Astrocyte of the hippocampus (primary cell): ENCODE data around the gene POU6F2.

Experiments used
- DNase-seq: peaks from one replicate; pipeline ENCODE4 v3.0.0; 2011; ENCODE audit warnings: low read depth, low spot score

Gene POU6F2

DNA sequence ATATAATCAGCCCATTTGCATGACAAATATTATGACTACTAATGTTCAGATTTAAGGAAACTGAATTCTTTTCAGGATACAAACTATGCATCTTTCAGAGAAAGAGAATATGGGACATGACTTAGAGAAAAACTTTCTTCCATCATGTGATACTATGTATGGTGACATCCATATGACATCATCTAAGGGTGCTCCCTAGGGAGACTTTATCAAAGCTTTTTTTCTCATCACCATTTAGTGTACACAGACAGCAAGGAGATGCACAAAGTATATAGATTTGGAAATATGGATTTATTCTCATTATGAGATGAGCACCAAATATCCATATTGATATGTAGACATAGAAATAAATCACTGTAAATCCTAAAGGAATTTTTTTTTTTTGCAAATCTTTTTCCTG, 424.3 kb downstream of the POU6F2 start:
- DNase-seq, result no peak

DNA sequence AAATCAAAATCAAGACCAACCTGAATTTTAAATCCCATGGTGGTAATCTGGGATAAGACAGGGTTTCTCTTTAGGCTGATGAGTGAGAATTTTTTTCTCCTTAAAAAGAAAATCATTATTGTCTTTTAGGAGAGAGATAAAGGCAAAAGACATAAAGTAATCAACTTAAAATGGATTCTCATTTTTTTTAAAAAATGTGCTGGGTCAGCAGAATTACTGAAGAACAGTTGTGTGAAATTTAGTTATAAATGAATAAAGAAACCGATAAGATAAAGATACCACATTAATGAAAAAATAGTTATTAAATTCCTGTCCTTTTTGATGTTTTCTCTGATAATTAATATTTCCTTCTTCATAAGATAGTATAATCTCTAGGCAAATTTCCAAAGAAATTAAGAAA, 427.2 kb downstream of the POU6F2 start:
- no peak for DNase-seq

DNA sequence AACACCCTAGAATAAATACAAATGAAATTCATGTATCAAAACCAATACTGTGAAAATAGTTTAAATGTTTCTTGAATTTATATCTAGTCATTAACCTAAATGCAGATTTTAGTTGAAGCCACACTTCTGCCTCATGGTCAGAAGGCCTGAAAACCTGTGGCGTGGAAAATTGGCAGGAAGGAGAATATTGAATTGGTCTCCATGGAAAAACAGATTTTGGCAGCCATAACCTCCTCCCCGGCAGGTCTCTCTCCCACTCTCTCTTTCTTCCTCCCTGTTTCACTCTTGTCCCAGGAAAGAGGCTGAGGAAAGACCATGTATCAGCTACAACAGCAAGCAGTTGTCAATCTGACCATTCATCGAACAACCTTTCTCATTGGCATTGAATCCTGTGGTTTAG, 427.9 kb downstream of the POU6F2 start:
- no peak for DNase-seq

DNA sequence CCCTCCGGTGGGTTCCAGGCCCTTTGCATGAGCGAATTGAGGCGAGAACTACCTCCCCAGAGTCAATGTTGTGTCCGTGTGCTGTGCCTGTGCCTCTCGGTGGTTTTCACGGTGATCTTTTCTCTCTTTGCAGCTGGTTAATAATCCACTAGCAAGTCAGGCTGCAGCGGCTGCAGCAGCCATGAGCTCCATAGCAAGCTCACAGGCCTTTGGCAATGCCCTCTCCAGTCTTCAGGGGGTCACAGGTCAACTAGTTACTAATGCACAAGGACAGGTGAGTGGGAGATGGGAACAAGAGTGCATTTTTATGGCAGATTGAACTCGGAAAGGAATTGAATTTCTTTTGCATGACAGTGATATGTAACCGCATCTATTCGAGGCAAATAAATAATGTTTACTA, 428.8 kb downstream of the POU6F2 start:
- no peak for DNase-seq

DNA sequence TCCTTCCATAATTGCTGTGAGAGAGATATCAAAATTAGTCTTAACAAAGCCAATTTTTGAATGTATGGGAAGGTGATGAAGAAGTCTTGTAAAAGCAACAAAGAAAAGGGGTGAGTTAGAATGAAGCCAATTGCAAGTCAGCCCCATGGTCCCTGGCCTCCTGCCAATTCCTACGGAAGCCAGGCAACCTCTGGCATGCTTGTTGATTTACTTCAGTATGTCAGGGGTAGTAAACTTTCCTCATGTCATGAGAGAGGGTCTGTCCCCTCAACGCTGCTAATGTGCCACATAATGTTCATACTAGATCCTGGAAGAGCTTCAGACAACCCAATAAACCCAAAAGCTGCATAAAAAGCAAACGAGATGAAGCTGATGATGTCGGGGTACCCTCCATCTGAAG, 429.4 kb downstream of the POU6F2 start:
- DNase-seq, result peak; percentile 26

DNA sequence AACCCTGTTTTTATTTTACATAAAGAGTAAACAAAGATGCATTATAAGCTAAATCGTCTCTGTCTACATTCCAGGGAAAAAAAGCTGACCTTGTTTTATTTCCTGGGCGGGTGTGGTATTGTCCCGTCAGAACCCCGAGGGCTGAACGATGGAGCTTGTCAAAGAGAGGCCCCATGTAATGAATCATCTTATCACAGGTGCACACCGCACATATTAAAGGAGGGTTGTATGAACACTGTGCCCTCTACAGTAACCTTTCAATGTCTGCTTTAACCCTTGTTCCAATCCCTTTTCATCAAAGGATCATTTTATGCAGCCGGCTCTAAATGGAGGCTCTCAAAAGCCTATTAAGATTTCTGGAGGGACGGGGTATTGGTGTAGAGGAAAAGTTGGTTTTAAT, 430.0 kb downstream of the POU6F2 start:
- DNase-seq, result no peak

DNA sequence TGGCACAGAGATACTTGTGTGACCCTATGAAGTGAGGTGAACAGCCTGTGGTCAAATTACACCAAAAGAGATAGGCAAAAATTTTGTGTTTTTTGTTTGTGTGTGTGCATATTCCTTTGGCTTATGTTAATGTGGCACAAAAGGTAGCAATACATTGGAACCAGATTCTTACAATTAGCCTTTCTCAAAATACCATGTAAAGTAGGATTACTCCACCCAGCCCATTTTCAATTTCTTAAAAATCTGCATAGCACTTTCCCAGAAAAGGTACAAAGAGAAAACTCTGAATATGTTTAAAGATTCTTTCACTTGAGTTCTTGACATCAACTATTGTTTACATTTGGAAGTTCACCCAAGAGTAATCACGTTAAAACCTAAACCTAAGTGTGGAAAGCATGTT, 431.2 kb downstream of the POU6F2 start:
- no peak for DNase-seq

DNA sequence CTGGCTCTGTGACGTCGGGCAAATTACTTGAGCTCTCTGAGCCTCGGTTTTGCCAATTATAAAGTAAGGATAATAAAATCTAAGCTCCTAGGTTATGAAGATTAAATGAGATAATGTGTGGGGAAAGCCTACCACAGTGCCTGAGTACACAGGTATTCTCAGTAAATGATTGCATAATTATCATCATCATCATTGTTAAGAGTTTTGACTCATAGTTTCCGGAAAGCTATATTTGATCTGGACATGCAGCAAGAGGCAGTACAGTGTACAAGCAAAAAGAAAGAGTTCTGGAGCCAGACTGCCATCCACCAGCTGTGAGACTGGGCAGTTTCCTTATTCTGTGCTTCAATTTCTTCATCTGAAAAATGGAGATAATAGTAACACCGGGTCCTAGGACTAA, 432.9 kb downstream of the POU6F2 start:
- no peak for DNase-seq

DNA sequence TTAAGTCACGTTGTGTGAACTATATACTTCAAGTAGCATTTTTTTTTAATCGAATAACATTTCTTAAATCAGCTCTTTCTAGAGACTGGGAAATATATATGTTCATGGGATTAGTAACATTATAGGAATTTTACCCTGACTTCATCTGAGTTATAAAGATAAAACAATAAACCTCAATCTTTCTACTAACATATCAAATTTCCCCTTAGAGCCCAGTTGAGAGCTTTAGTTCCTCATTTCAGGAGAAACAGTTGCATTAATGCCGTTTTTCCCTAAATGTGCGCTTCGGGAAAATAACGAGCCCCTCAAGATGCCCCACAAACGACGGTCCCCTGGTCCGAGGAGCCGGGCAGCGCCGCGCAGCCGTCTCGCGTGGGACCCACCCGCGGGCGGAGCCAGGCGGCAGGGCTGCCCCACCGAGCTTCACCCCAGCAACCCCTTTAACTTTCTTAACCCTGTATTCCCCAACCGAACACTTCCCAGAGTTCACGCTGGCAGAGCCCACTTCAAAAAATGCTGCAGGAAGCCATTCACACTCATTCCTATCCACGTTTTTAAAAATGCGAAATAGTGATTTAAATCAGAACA, 436.0 kb downstream of the POU6F2 start:
- no peak for DNase-seq

DNA sequence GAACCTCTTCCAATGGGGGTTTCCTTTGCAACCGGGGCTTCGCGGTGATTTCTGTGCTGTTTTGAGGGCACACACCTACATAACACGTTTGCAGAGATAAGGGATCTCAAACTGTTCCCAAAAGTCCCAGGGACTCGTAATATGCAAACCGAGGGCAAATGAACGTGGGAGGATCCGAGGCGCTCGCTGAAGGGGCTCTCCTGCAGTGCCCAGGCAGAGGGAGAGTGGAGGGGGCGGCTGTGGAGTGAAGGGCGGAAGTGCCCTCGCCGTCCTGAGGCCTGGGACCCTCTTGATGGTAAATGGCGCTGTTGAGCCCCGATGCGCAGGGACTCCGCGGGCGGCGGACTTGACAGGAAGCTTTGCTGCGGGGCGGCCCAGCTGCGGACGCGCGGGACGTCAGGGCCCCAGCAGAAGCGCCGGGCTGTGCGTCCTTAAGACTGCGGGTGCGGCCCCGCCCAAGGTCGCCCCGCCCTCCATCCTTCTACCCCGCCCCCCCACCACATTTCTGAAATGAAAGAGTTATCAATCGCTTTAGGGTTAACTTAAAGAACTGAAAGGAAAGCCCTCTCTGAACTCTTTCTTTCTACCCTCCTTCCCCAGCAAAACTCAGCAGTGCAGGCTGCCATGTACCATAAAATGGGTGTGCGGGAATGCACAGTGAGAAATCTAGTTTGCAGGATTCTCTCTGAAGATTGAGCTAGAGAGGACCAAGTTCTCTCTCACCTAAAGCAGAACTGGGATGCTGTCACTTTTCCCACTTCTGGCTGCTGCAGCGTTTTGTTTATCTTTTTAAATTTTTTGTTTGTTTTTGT, 436.7 kb downstream of the POU6F2 start:
- DNase-seq, result peak; percentile 66

DNA sequence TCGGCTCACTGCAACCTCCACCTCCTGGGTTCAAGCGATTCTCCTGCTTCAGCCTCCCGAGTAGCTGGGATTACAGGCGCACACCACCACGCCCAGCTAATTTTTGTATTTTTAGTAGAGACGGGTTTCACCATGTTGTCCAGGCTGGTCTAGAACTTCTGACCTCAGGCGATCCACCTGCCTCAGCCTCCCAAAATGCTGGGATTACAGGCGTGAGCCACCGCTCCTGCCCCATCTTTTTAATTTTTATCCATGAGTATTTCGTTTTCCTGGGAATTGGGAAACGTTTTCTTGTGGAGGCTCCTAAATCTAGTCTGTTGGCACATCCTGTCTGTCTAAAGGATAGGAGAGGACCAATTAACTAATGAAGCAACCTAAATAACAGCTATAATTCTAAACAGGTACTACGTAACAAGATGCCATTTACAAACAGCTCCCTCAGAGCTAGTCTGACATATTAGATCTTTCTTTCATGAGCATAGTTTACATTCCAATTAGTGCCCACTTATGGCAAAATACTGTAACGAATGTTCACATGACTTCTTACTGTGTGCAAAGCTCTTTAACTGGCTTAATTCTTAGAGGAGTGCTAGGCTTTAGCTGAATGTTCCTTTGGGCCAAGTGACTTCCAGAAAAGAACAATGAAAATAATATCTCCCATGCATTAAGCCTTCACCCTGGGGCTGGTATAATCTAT, 437.5 kb downstream of the POU6F2 start:
- DNase-seq, result no peak

DNA sequence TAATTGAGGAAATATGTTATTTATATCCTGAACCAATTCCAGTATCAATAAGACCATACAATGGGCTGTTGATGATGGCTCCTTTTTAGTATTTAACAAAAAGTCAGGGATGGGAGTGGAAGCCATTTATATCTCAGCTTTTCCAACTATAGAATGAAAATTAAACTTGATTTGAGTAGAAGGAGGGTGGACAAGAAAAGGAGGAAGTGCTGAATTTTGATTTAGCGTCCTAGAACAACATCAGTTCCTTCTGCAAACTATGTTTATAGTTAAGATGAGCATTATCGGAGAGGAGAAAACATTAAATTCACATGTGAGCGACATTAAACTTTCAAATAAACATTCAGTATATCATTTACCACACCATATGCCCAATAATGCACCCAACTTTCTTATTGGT, 439.2 kb downstream of the POU6F2 start:
- no peak for DNase-seq

DNA sequence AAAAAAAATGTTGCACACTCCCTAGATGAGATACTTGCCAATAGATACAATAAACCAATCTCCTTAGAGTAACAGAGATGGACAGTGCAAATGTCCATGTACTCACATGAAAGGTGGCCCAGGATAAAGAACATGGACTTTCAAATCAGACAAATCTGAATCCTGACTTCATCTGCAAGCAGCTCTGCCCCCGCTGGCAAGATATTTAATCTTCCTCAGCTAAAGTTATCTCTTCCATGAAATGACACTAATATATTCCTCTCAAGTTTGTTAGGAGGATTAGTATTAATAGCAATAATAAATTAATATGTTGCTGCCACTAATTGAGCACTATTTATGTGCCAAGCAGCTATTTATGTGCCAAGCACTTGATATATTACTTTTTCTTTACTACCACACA, 439.9 kb downstream of the POU6F2 start:
- no peak for DNase-seq

DNA sequence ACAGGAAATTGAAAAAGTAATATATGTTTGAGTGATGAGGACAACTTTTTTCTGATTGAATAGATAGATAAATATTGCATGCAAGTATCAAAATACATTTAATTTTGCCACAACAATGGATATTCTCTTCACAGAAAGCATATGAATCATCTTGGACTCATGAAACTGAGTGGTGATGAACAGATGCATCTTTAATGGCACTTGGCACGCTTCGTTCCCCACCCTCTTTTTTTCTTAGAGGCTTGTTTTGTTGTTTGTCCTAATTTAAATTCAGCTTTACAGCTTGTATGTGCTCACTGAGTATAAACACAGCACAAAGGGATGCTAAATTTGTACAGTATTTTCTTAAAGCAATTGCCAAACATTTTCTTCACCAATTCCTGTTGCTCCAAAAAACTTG, 443.5 kb downstream of the POU6F2 start:
- no peak for DNase-seq

DNA sequence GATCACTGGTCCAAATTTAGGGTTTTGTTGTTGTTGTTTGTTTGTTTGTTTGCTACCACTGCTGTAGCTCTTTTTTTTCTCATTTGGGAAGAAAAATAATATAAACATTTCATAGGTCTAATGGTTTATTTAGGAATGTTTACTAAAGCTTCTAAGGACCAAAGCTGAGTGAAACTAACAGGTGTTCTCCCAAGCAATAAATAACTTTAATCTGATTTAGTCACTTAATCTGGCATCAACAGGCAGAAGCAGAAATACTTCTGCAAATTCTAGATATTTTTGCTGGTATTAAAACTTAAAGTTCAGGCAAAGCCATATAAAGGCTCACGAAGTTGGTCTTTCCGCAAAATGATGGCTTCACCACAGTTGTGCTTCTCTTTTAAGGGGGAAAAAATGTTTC, 444.0 kb downstream of the POU6F2 start:
- no peak for DNase-seq

DNA sequence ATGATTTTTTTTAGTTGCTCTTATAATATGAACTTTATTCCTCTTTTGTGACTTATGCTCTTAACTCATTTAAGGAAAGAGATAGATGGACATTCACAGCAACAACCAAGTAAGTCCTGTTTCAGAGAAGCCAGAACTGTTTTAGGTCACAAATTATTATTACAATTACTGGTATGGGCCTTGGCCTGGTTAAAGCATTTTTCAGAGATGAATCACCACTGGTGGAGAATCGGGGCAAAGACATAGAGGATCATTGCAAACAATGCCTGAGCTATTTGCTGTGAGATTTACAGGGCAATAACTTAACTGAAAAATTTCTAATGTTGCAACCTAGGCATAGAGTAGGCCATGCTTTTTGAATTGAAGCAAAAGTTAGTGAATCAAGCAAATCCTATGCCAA, 450.5 kb downstream of the POU6F2 start:
- peak; percentile 85 for DNase-seq

DNA sequence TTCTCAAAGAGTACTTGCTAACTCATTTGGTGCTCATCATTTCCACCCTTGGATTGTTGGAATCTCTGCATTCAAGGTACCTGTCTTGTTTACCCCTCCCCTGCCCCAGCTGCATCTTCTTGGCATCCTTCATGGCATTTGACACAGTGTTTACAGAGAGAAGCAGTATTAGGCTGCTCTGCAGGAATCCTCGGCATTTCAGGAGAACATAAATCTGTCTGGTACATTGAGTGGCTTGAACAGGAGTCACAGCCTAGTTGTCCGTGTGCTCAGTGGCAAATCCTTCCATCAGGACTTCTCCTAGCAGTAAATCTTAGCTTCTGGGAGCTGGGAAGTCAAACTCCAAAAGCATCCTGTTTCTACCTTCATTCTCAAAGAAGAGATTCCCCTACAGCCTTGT, 451.7 kb downstream of the POU6F2 start:
- no peak for DNase-seq

DNA sequence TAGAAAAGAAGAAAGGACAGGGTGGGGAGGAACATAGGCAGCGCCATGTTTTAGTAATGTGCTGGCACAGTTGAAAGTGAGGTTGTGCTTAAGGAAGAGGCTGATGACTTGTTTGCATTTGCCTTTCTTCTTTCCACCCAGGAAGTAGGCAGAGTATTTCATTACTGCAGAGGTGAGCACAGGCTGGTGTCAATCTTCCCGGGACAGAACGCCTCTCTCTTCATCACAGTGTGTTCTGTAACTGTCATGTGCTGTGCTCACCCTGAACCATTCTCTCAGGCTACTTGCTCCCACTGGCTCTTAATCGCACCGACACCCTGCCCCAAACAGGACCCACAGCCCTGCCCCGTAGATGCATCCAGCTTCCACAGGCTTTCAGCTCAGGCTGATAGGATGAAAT, 452.7 kb downstream of the POU6F2 start:
- DNase-seq, result no peak

DNA sequence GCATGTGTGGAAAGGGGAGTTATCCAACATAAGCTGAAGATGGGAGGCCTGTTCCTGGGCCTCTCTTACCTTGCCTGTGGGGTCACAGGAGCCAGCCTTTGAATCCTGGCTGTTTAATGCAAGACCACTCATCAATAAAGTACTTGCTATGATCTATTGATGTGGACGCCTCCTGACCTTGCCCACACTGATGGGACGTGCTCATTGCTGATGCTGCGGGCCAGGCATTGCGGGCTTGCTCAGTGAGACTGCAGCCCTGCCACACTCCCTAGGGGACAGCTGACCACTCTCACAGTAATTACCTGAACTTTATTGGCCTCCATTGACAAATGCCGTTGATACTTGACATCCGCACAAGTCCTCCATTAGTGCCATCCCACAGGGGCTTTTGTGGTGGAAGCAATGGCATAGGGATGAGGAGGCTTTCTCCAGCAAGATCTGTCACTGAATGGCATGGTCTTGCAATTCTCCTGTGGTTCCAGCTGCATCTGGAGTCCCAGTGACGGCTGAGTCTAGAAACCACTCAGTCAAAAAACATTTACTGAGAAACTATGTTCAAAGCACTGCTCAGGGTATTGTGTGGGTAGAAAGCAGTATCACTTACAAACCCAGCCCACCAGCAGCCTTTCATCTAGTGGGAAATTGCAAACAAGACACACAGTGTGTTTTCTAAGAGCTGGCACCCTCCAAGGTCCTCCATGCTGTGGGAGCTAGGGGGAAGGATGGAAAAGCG, 453.4 kb downstream of the POU6F2 start:
- no peak for DNase-seq

DNA sequence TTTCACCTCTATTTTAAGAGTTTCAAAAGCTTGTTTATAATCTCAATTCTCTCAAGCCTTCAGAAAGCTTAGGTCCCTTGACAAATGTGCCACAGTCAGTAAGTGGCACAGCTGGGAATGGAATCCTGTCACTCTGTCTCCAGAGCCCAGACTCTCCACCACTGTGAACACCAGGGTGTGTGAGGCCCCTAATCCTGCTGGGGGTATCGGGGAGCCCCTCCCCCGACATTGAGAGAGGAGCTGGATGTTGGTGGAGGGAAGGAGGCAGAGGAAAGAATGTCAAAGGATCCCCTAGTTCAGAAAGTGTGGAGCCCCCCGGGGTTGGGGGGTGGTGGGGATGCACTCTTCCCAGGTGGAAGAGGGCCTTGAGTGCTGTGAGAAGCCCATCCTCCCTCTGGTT, 454.7 kb downstream of the POU6F2 start:
- DNase-seq, result no peak

DNA sequence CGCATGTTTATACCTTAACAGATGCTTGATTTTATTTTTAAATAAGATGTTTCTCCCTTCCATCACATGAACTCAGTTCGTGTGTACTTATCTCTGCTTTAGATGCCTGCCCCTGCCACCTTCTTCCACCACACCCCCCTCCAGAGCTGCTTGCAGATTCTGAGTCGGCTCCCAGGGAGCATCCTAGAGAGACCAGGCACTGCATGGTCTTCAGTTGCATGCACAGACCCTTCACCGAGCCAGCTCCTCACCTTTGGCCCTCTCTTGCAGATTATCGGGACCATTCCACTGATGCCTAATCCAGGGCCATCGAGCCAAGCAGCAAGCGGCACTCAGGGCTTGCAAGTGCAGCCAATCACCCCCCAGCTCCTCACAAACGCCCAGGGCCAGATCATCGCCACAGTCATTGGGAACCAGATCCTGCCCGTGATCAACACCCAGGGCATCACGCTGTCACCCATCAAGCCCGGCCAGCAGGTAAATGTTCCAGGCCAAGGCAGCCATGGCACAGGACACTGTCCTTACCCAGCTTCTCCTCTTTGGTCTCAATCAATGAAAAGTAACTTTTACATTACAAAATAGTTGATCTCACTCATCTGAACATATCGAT, 455.2 kb downstream of the POU6F2 start:
- no peak for DNase-seq

DNA sequence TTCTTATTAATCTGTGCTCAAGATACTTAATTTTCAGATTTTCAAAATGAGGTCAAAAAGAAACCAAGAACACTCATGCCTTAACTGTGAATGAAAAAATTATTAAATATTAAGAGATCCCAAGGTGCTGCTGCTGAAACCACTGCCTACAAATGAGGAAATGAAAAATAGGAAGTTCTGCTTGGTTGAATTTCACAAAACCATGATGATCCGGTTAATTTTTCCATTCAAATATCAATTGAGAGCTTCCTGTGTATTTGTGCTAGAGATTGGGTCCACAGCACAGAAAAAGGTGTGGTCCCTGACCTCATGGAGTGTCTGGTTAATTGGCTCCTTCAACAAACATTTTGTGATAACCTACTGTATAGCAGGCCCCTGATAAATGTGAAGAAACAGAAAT, 455.8 kb downstream of the POU6F2 start:
- DNase-seq, result no peak
